Ishikawa (cell line): ENCODE results near the gene AMZ1.

Experiments used
- CEBPB ChIP-seq: IDR thresholded peaks from 2 replicates; pipeline ENCODE4 v1.6.1; 2012
- CREB1 ChIP-seq: IDR thresholded peaks from 2 replicates; pipeline ENCODE4 v1.6.1; 2012; ENCODE audit warnings: low read depth
- EGR1 ChIP-seq: IDR thresholded peaks from 2 replicates; pipeline ENCODE4 v1.6.1; 2012
- EP300 ChIP-seq: IDR thresholded peaks from 2 replicates; pipeline ENCODE4 v1.6.1; 2012; ENCODE audit warnings: borderline replicate concordance
- FOXM1 ChIP-seq: IDR thresholded peaks from 2 replicates; pipeline ENCODE4 v1.6.1; 2012; ENCODE audit warnings: low read depth, borderline replicate concordance
- NFIC ChIP-seq: IDR thresholded peaks from 2 replicates; pipeline ENCODE4 v1.6.1; 2012
- RAD21 ChIP-seq: IDR thresholded peaks from 2 replicates; pipeline ENCODE4 v1.6.1; 2012; ENCODE audit warnings: low read depth
- TAF1 ChIP-seq: IDR thresholded peaks from 2 replicates; pipeline ENCODE4 v1.6.1; 2012; ENCODE audit warnings: low read depth, mild to moderate bottlenecking
- TCF12 ChIP-seq: IDR thresholded peaks from 2 replicates; pipeline ENCODE4 v1.6.1; 2012; ENCODE audit warnings: low read depth
- TEAD4 ChIP-seq: IDR thresholded peaks from 2 replicates; pipeline ENCODE4 v1.6.1; 2012
- YY1 ChIP-seq: IDR thresholded peaks from 2 replicates; pipeline ENCODE4 v1.6.1; 2012; ENCODE audit warnings: low read depth
- ZBTB7A ChIP-seq: IDR thresholded peaks from 2 replicates; pipeline ENCODE4 v1.6.1; 2012; ENCODE audit warnings: low read depth
- TF ChIP-seq, protein P1 (sequence below): IDR thresholded peaks from 2 replicates; pipeline ENCODE4 v1.6.1; 2012
- TF ChIP-seq, protein P2 (sequence below): IDR thresholded peaks from 2 replicates; pipeline ENCODE4 v1.6.1; 2012
- TF ChIP-seq, protein P3 (sequence below): IDR thresholded peaks from 2 replicates; pipeline ENCODE4 v1.6.1; 2012; ENCODE audit warnings: low read depth, mild to moderate bottlenecking

Gene AMZ1

DNA sequence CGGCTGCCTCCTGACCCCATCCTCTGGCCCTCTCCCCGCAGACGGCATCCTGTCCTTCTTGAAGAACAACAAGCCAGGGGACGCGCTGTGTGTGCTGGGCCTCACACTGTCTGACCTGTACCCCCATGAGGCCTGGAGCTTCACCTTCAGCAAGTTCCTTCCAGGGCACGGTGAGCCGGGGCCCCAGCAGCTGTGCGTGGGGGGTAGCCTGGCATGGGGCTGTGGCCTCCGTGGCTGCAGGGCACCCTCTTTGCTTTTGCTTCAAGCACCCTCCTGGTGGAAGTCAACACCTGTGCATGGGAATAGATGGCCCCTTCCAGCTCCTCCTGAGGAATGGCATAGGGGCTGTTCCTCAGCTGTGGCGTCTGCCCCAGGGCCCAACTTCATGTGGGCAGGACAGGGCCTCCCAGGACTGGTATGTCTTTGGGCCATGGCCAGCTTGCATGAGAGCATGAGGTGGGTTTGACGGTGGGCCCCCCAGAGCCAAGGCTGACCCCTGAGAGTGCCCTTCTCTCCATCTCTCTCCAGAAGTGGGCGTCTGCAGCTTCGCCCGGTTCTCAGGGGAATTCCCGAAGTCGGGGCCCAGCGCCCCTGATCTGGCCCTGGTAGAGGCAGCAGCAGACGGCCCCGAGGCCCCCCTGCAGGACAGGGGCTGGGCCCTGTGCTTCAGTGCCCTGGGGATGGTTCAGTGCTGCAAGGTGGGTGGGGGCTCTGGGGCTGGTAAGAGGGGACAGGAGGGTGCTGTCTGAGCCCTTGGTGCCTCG lies 20.7 kb downstream of the AMZ1 start:
- TF ChIP-seq NFIC (no peak), CEBPB (no peak), RAD21 (no peak), CREB1 (no peak), TAF1 (no peak), FOXM1 (no peak), TCF12 (no peak)
- TF ChIP-seq, protein P1, sequence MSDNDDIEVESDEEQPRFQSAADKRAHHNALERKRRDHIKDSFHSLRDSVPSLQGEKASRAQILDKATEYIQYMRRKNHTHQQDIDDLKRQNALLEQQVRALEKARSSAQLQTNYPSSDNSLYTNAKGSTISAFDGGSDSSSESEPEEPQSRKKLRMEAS: no peak
- TF ChIP-seq, protein P2, sequence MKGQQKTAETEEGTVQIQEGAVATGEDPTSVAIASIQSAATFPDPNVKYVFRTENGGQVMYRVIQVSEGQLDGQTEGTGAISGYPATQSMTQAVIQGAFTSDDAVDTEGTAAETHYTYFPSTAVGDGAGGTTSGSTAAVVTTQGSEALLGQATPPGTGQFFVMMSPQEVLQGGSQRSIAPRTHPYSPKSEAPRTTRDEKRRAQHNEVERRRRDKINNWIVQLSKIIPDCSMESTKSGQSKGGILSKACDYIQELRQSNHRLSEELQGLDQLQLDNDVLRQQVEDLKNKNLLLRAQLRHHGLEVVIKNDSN: no peak
- TF ChIP-seq, protein P3, sequence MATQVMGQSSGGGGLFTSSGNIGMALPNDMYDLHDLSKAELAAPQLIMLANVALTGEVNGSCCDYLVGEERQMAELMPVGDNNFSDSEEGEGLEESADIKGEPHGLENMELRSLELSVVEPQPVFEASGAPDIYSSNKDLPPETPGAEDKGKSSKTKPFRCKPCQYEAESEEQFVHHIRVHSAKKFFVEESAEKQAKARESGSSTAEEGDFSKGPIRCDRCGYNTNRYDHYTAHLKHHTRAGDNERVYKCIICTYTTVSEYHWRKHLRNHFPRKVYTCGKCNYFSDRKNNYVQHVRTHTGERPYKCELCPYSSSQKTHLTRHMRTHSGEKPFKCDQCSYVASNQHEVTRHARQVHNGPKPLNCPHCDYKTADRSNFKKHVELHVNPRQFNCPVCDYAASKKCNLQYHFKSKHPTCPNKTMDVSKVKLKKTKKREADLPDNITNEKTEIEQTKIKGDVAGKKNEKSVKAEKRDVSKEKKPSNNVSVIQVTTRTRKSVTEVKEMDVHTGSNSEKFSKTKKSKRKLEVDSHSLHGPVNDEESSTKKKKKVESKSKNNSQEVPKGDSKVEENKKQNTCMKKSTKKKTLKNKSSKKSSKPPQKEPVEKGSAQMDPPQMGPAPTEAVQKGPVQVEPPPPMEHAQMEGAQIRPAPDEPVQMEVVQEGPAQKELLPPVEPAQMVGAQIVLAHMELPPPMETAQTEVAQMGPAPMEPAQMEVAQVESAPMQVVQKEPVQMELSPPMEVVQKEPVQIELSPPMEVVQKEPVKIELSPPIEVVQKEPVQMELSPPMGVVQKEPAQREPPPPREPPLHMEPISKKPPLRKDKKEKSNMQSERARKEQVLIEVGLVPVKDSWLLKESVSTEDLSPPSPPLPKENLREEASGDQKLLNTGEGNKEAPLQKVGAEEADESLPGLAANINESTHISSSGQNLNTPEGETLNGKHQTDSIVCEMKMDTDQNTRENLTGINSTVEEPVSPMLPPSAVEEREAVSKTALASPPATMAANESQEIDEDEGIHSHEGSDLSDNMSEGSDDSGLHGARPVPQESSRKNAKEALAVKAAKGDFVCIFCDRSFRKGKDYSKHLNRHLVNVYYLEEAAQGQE: no peak

DNA sequence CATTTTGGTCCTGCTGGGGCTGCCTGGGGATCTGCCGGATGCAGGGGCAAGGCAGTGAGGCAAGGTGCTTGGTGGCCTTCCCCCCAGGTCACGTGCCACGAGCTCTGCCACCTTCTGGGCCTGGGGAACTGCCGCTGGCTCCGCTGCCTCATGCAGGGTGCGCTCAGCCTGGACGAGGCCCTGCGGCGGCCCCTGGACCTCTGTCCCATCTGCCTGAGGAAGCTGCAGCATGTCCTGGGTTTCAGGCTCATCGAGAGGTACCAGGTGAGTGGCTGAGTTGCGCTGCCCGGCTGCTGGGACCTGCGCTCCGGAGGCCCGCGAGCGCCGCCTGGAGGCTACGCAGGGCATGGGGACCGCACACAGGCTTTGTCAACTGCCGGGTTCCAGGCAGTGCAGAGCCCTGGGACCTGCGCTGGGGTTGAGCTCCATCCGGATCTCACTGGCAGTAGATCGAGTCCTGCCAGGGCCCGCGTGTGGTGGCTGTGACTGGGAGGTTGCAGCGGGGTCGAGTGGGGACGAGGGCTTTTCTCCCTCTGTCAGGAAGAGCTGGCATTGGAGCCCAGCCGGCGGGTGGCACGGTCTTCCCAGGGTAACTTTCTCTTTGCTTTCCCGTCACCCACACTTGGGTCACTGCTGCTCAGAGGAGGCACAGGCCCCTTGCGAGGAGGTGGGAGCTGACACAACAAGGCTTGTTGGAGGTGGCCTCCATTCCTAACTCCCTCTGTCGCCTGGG lies 21.7 kb downstream of the AMZ1 start:
- TF ChIP-seq, protein P3: no peak
- no peak for TF ChIP-seq CREB1
- TF ChIP-seq RAD21: peak; percentile 86
- no peak for TF ChIP-seq EGR1
- 0 out of 2 replicates have a peak, but pooled peaks have one; percentile 10 for TF ChIP-seq TCF12
- no peak for TF ChIP-seq YY1
- no peak for TF ChIP-seq FOXM1
- TF ChIP-seq, protein P1: peak; percentile 24; the same call in 1 of the 2 replicates

DNA sequence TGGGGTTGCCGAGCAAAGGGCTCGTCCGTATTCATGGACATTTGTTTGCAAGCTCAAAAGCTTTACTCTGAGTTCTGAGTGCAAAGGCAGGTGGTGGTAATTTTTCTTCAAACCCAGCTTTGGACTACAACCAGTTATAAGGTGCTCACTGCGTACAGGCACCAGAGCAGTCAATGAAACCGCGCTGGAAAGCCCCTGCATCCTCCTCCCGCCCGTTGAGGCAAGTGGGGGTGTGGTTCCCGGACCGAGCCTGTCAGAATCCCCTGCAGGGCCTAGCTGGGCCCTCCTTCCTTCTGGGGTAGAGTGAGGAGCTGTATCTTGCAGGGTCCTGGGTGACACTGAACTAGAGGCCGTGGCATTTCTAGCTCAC lies 22.3 kb downstream of the AMZ1 start:
- TF ChIP-seq CREB1 (no peak), ZBTB7A (no peak), YY1 (no peak)

DNA sequence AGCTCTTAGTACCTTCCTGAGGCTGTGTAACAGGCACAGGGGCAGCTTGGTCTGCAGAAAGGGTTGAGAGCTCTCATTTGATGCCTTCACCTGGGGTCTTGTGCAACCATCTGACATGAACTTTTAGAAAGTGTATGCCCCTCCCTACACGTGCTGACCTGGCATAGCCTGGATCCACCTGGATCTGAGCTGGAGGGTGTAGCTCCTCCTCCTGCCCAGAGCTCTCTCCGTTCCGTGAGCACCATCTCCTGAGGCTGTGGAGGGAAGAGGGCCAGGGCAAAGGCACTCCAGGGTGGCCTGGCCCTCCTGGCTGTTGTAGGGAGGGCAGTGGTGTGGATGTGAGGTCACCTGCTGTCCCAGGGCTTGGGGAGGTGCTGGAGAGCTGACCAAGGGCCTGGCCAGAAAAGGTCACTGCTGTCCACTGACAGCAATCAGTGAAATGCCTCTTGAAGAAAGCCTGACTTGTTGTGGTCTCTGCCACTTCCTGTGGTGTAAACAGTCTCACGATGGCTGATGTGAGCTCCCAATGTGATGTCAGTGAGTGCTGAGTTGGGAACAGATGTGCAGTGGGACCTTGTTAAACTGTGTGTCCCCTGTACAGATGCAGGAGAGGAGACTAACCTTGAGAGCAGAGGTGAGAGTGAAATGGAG lies 23.0 kb downstream of the AMZ1 start:
- TF ChIP-seq, protein P3: no peak
- TF ChIP-seq TEAD4 (no peak), ZBTB7A (no peak), NFIC (no peak), RAD21 (no peak), TAF1 (no peak), YY1 (no peak), CREB1 (no peak), CEBPB (no peak), EP300 (no peak), FOXM1 (no peak)
- TF ChIP-seq, protein P1: no peak
- TF ChIP-seq, protein P2: no peak
